ENCODE measurements around the gene KCNK4. TPM values are rescaled to one million over a fixed set of nuclear protein-coding genes. Genes with fewer than 3 reads are reported as not detected.
"Not testable (repeated sequence)": the region's sequence is repeated elsewhere in the genome, so short reads cannot be mapped to it uniquely, and the experiment has no call there.

KCNK4 gene
- total RNA-seq, 1 donor from 2014 or later, result not detected

GRCh38 chr11:64245797-64246620 is 45.1 kb upstream of the KCNK4 start:
- peak; percentile 44 for DNase-seq (ENCODE audit: low spot score)
- Histone ChIP-seq H3K4me1 (peaks cover 33% of the 10 kb centered on the region), H3K79me2 (ENCODE audit: low read depth) (peaks cover 25% of the 10 kb centered on the region), H3F3A (ENCODE audit: low read depth) (peaks cover 49% of the 10 kb centered on the region), H4K20me1 (ENCODE audit: low read depth) (peaks cover 22% of the 10 kb centered on the region), H3K27ac (no peak overlapping the region), H3K9me3 (ENCODE audit: low read depth) (no peaks in the 10 kb centered on the region), H3K9ac (no peak overlapping the region), H3K4me2 (peak overlapping the region; percentile 82), H3K36me3 (no peaks in the 10 kb centered on the region), H3K4me3 (peak overlapping the region; percentile 65), H3K27me3 (peaks cover 6% of the 10 kb centered on the region), H2AFZ (replicated peaks) (no peak overlapping the region)
- peak overlapping the region; percentile 89 for H3K4me3 Mint-ChIP-seq
- no peaks in the 10 kb centered on the region for H3K9me3 Mint-ChIP-seq
- TF ChIP-seq CTCF (IDR thresholded peaks at IDR 0.05) (no peak), EZH2phosphoT487 (IDR thresholded peaks at IDR 0.05) (no peak), EZH2 (IDR thresholded peaks at IDR 0.05) (no peak)
- peaks cover 9% of the 10 kb centered on the region for H3K27me3 Mint-ChIP-seq (ENCODE audit: insufficient read depth, low read depth)
- H3K4me1 Mint-ChIP-seq, result peaks cover 45% of the 10 kb centered on the region
- H3K27ac Mint-ChIP-seq, result peak overlapping the region; percentile 46
- H3K36me3 Mint-ChIP-seq, result peaks cover 2% of the 10 kb centered on the region

GRCh38 chr11:64246621-64246870 is 44.6 kb upstream of the KCNK4 start:
- H3K27me3 ChIP-seq; H3K27me3 Mint-ChIP-seq (ENCODE audit: insufficient read depth, low read depth); H2AFZ ChIP-seq (replicated peaks); H3K9ac ChIP-seq; H3K9me3 ChIP-seq (ENCODE audit: low read depth); H3K9me3 Mint-ChIP-seq; H3K27ac Mint-ChIP-seq; H3K36me3 Mint-ChIP-seq; H3K36me3 ChIP-seq; H3K27ac ChIP-seq; DNase-seq (ENCODE audit: low spot score): not testable (repeated sequence)
- Histone ChIP-seq H4K20me1 (ENCODE audit: low read depth) (peaks cover 22% of the 10 kb centered on the region), H3F3A (ENCODE audit: low read depth) (peaks cover 50% of the 10 kb centered on the region), H3K4me2 (peak overlapping the region; percentile 82), H3K4me3 (peak overlapping the region; percentile 65), H3K79me2 (ENCODE audit: low read depth) (peaks cover 26% of the 10 kb centered on the region), H3K4me1 (peaks cover 34% of the 10 kb centered on the region)
- peaks cover 45% of the 10 kb centered on the region for H3K4me1 Mint-ChIP-seq
- peak overlapping the region; percentile 94 for H3K4me3 Mint-ChIP-seq

- Histone ChIP-seq H3F3A (ENCODE audit: low read depth) (peaks cover 50% of the 10 kb centered on the region), H4K20me1 (ENCODE audit: low read depth) (peaks cover 22% of the 10 kb centered on the region), H3K27me3 (peaks cover 6% of the 10 kb centered on the region), H3K4me2 (peak within 1 kb of the TSS; percentile 88), H3K9me3 (ENCODE audit: low read depth) (no peaks in the 10 kb centered on the region), H3K9ac (no peak within 1 kb of the TSS), H2AFZ (replicated peaks) (peak within 1 kb of the TSS; percentile 83), H3K27ac (peak within 1 kb of the TSS; percentile 59), H3K4me1 (peaks cover 36% of the 10 kb centered on the region), H3K4me3 (peak within 1 kb of the TSS; percentile 71), H3K36me3 (no peaks in the 10 kb centered on the region), H3K79me2 (ENCODE audit: low read depth) (peaks cover 27% of the 10 kb centered on the region)
- Mint-ChIP-seq H3K9me3 (no peaks in the 10 kb centered on the region), H3K4me1 (peaks cover 48% of the 10 kb centered on the region), H3K27me3 (ENCODE audit: insufficient read depth, low read depth) (peaks cover 12% of the 10 kb centered on the region), H3K36me3 (peaks cover 2% of the 10 kb centered on the region), H3K27ac (peak within 1 kb of the TSS; percentile 80), H3K4me3 (peak within 1 kb of the TSS; percentile 94)
- TF ChIP-seq EZH2phosphoT487 (IDR thresholded peaks at IDR 0.05), result peak; percentile 25
- peak; percentile 45 for TF ChIP-seq EZH2 (IDR thresholded peaks at IDR 0.05)
- peak; percentile 21 for TF ChIP-seq CTCF (IDR thresholded peaks at IDR 0.05)
- DNase-seq (ENCODE audit: low spot score), result peak; percentile 95
These were observed 44.0 kb upstream of the KCNK4 start, which contains the start of gene PPP1R14B for GRCh38 chr11:64246871-64247728. PPP1R14B (minus strand) TSS chr11:64246943; CDS start chr11:64246673, 270 bp downstream.

Data from neural progenitor cell (in vitro differentiated cells).